DMS 273 (cell line): Measurements from ENCODE around the gene SORCS2.

Experiments
- DNase-seq: peaks from one replicate; lab custom pipeline; 2025; ENCODE audit not compliant: unreplicated experiment; lab: John Stamatoyannopoulos, UW

Gene SORCS2

GRCh38 chr4:7333801-7334421 is 141.6 kb downstream of the SORCS2 start:
- no peak for DNase-seq

- DNase-seq, result no peak
These were observed 142.4 kb downstream of the SORCS2 start for GRCh38 chr4:7334521-7335275.

GRCh38 chr4:7335344-7336066 is 143.2 kb downstream of the SORCS2 start:
- peak; percentile 77 for DNase-seq

- DNase-seq, result no peak
These were observed 143.8 kb downstream of the SORCS2 start for GRCh38 chr4:7336067-7336569.

- DNase-seq, result no peak
These were observed 144.4 kb downstream of the SORCS2 start for GRCh38 chr4:7336732-7337131.

- DNase-seq, result no peak
These were observed 145.1 kb downstream of the SORCS2 start for GRCh38 chr4:7337196-7338058.

- no peak for DNase-seq
These were observed 145.7 kb downstream of the SORCS2 start for GRCh38 chr4:7338059-7338452.

- no peak for DNase-seq
These were observed 146.7 kb downstream of the SORCS2 start for GRCh38 chr4:7338876-7339623.

- no peak for DNase-seq
These were observed 147.6 kb downstream of the SORCS2 start for GRCh38 chr4:7339751-7340552.

- DNase-seq, result no peak
These were observed 148.5 kb downstream of the SORCS2 start for GRCh38 chr4:7340553-7341433.

- DNase-seq, result no peak
These were observed 149.3 kb downstream of the SORCS2 start for GRCh38 chr4:7341491-7342222.

GRCh38 chr4:7342223-7343080 is 150.1 kb downstream of the SORCS2 start:
- peak; percentile 41 for DNase-seq

GRCh38 chr4:7343081-7343655 is 150.8 kb downstream of the SORCS2 start:
- DNase-seq, result no peak

GRCh38 chr4:7343950-7344349 is 151.6 kb downstream of the SORCS2 start:
- DNase-seq, result no peak

GRCh38 chr4:7344636-7345155 is 152.4 kb downstream of the SORCS2 start:
- no peak for DNase-seq

- DNase-seq, result no peak
These were observed 155.6 kb downstream of the SORCS2 start for GRCh38 chr4:7347981-7348380.
